ENCODE data around the gene AHCYL1.

The AHCYL1 gene

GRCh38 chr1:110058591-110058990, 74.0 kb downstream of the AHCYL1 start:
- no peak overlapping the region for H3K9ac ChIP-seq (ENCODE audit: low read length)
- H3K27me3 ChIP-seq (ENCODE audit: control insufficient read depth, insufficient read depth, low read length): no peaks in the 10 kb centered on the region
- H3K9me3 ChIP-seq (ENCODE audit: control insufficient read depth, low read depth, low read length): no peaks in the 10 kb centered on the region
- peaks cover 45% of the 10 kb centered on the region for H3K36me3 ChIP-seq (ENCODE audit: control insufficient read depth, low read depth, low read length)
- no peak overlapping the region for H3K27ac ChIP-seq (ENCODE audit: low read length)
- no peak overlapping the region for H3K4me3 ChIP-seq (ENCODE audit: low read length)
- no peaks in the 10 kb centered on the region for H3K4me1 ChIP-seq (ENCODE audit: control insufficient read depth, low read depth, low read length)

GRCh38 chr1:110059133-110059863, 74.7 kb downstream of the AHCYL1 start:
- Histone ChIP-seq H3K36me3 (ENCODE audit: control insufficient read depth, low read depth, low read length) (peaks cover 40% of the 10 kb centered on the region), H3K9me3 (ENCODE audit: control insufficient read depth, low read depth, low read length) (no peaks in the 10 kb centered on the region), H3K27me3 (ENCODE audit: control insufficient read depth, insufficient read depth, low read length) (no peaks in the 10 kb centered on the region), H3K9ac (ENCODE audit: low read length) (no peak overlapping the region), H3K4me3 (ENCODE audit: low read length) (no peak overlapping the region), H3K27ac (ENCODE audit: low read length) (no peak overlapping the region), H3K4me1 (ENCODE audit: control insufficient read depth, low read depth, low read length) (no peaks in the 10 kb centered on the region)

GRCh38 chr1:110060034-110060661, 75.6 kb downstream of the AHCYL1 start:
- H3K9me3 ChIP-seq (ENCODE audit: control insufficient read depth, low read depth, low read length): no peaks in the 10 kb centered on the region
- H3K36me3 ChIP-seq (ENCODE audit: control insufficient read depth, low read depth, low read length): peaks cover 32% of the 10 kb centered on the region
- no peak overlapping the region for H3K4me3 ChIP-seq (ENCODE audit: low read length)
- H3K27ac ChIP-seq (ENCODE audit: low read length): no peak overlapping the region
- H3K27me3 ChIP-seq (ENCODE audit: control insufficient read depth, insufficient read depth, low read length): peaks cover 1% of the 10 kb centered on the region
- no peaks in the 10 kb centered on the region for H3K4me1 ChIP-seq (ENCODE audit: control insufficient read depth, low read depth, low read length)
- H3K9ac ChIP-seq (ENCODE audit: low read length): no peak overlapping the region

- Histone ChIP-seq H3K36me3 (ENCODE audit: control insufficient read depth, low read depth, low read length) (peaks cover 27% of the 10 kb centered on the region), H3K4me3 (ENCODE audit: low read length) (no peak overlapping the region), H3K9ac (ENCODE audit: low read length) (no peak overlapping the region), H3K27ac (ENCODE audit: low read length) (no peak overlapping the region), H3K27me3 (ENCODE audit: control insufficient read depth, insufficient read depth, low read length) (peaks cover 6% of the 10 kb centered on the region), H3K9me3 (ENCODE audit: control insufficient read depth, low read depth, low read length) (no peaks in the 10 kb centered on the region), H3K4me1 (ENCODE audit: control insufficient read depth, low read depth, low read length) (no peaks in the 10 kb centered on the region)
Observed at GRCh38 chr1:110060662-110061060, 76.1 kb downstream of the AHCYL1 start.

- Histone ChIP-seq H3K9me3 (ENCODE audit: control insufficient read depth, low read depth, low read length) (no peaks in the 10 kb centered on the region), H3K27ac (ENCODE audit: low read length) (no peak overlapping the region), H3K4me3 (ENCODE audit: low read length) (no peak overlapping the region), H3K4me1 (ENCODE audit: control insufficient read depth, low read depth, low read length) (no peaks in the 10 kb centered on the region), H3K27me3 (ENCODE audit: control insufficient read depth, insufficient read depth, low read length) (peaks cover 13% of the 10 kb centered on the region), H3K9ac (ENCODE audit: low read length) (no peak overlapping the region), H3K36me3 (ENCODE audit: control insufficient read depth, low read depth, low read length) (peaks cover 20% of the 10 kb centered on the region)
Observed at GRCh38 chr1:110061341-110061740, 76.8 kb downstream of the AHCYL1 start.

- peaks cover 7% of the 10 kb centered on the region for H3K36me3 ChIP-seq (ENCODE audit: control insufficient read depth, low read depth, low read length)
- no peak overlapping the region for H3K9ac ChIP-seq (ENCODE audit: low read length)
- peaks cover 1% of the 10 kb centered on the region for H3K4me1 ChIP-seq (ENCODE audit: control insufficient read depth, low read depth, low read length)
- H3K4me3 ChIP-seq (ENCODE audit: low read length): no peak overlapping the region
- H3K9me3 ChIP-seq (ENCODE audit: control insufficient read depth, low read depth, low read length): no peaks in the 10 kb centered on the region
- no peak overlapping the region for H3K27ac ChIP-seq (ENCODE audit: low read length)
- peaks cover 26% of the 10 kb centered on the region for H3K27me3 ChIP-seq (ENCODE audit: control insufficient read depth, insufficient read depth, low read length)
Observed at GRCh38 chr1:110062612-110063011, 78.0 kb downstream of the AHCYL1 start.

GRCh38 chr1:110063781-110064180, 79.2 kb downstream of the AHCYL1 start:
- Histone ChIP-seq H3K9ac (ENCODE audit: low read length) (no peak overlapping the region), H3K27ac (ENCODE audit: low read length) (no peak overlapping the region), H3K4me3 (ENCODE audit: low read length) (no peak overlapping the region), H3K4me1 (ENCODE audit: control insufficient read depth, low read depth, low read length) (peaks cover 8% of the 10 kb centered on the region), H3K27me3 (ENCODE audit: control insufficient read depth, insufficient read depth, low read length) (peaks cover 37% of the 10 kb centered on the region), H3K36me3 (ENCODE audit: control insufficient read depth, low read depth, low read length) (peaks cover 1% of the 10 kb centered on the region), H3K9me3 (ENCODE audit: control insufficient read depth, low read depth, low read length) (no peaks in the 10 kb centered on the region)

GRCh38 chr1:110064576-110065337, 80.2 kb downstream of the AHCYL1 start:
- Histone ChIP-seq H3K27ac (ENCODE audit: low read length) (no peak overlapping the region), H3K4me3 (ENCODE audit: low read length) (no peak overlapping the region), H3K9ac (ENCODE audit: low read length) (no peak overlapping the region), H3K27me3 (ENCODE audit: control insufficient read depth, insufficient read depth, low read length) (peaks cover 47% of the 10 kb centered on the region), H3K9me3 (ENCODE audit: control insufficient read depth, low read depth, low read length) (no peaks in the 10 kb centered on the region), H3K4me1 (ENCODE audit: control insufficient read depth, low read depth, low read length) (peaks cover 11% of the 10 kb centered on the region), H3K36me3 (ENCODE audit: control insufficient read depth, low read depth, low read length) (no peaks in the 10 kb centered on the region)

- no peak overlapping the region for H3K4me3 ChIP-seq (ENCODE audit: low read length)
- no peak overlapping the region for H3K27ac ChIP-seq (ENCODE audit: low read length)
- H3K27me3 ChIP-seq (ENCODE audit: control insufficient read depth, insufficient read depth, low read length): peaks cover 57% of the 10 kb centered on the region
- no peaks in the 10 kb centered on the region for H3K36me3 ChIP-seq (ENCODE audit: control insufficient read depth, low read depth, low read length)
- H3K9ac ChIP-seq (ENCODE audit: low read length): no peak overlapping the region
- no peaks in the 10 kb centered on the region for H3K9me3 ChIP-seq (ENCODE audit: control insufficient read depth, low read depth, low read length)
- peaks cover 12% of the 10 kb centered on the region for H3K4me1 ChIP-seq (ENCODE audit: control insufficient read depth, low read depth, low read length)
Observed at GRCh38 chr1:110065841-110066240, 81.3 kb downstream of the AHCYL1 start.

GRCh38 chr1:110067479-110067892, 82.9 kb downstream of the AHCYL1 start:
- Histone ChIP-seq H3K27me3 (ENCODE audit: control insufficient read depth, insufficient read depth, low read length) (peaks cover 74% of the 10 kb centered on the region), H3K4me1 (ENCODE audit: control insufficient read depth, low read depth, low read length) (peaks cover 14% of the 10 kb centered on the region), H3K27ac (ENCODE audit: low read length) (no peak overlapping the region), H3K9me3 (ENCODE audit: control insufficient read depth, low read depth, low read length) (no peaks in the 10 kb centered on the region), H3K4me3 (ENCODE audit: low read length) (peak overlapping the region; percentile 46), H3K36me3 (ENCODE audit: control insufficient read depth, low read depth, low read length) (no peaks in the 10 kb centered on the region), H3K9ac (ENCODE audit: low read length) (no peak overlapping the region)

GRCh38 chr1:110067893-110068645, 83.5 kb downstream of the AHCYL1 start:
- Histone ChIP-seq H3K9ac (ENCODE audit: low read length) (no peak overlapping the region), H3K4me1 (ENCODE audit: control insufficient read depth, low read depth, low read length) (peaks cover 14% of the 10 kb centered on the region), H3K36me3 (ENCODE audit: control insufficient read depth, low read depth, low read length) (no peaks in the 10 kb centered on the region), H3K27me3 (ENCODE audit: control insufficient read depth, insufficient read depth, low read length) (peaks cover 80% of the 10 kb centered on the region), H3K27ac (ENCODE audit: low read length) (no peak overlapping the region), H3K4me3 (ENCODE audit: low read length) (peak overlapping the region; percentile 46), H3K9me3 (ENCODE audit: control insufficient read depth, low read depth, low read length) (no peaks in the 10 kb centered on the region)
